ENCODE measurements around the gene MMADHC. TPM values are rescaled to one million over a fixed set of nuclear protein-coding genes. Genes with fewer than 3 reads are reported as not detected.
A peak's percentile ranks its signal among the peaks of the same experiment; 100 is the strongest.

MMADHC gene
- total RNA-seq, 2 donors from 2014 or later: 63.7 to 121 TPM

DNA sequence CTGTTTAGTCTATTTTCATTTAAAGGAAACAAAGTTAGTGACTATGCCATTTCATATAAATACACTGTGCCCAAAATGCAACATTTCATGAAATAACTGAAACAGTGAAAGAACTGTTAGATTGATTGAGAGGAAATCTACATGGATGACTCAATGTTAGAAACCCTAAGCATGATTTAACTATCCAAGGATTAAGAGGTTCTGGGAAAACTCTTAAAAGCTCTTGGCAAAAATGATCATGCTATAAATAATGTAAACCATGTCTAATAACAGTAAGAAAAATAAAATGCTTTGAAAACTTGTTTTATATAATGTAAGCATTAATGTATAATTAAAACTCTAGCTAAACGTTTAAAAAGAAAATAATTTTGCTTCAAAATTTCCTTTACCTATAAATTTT, 23.5 kb downstream of the MMADHC start:
- Histone ChIP-seq H3K4me3 (no peak overlapping the region), H3K36me3 (no peaks in the 10 kb centered on the region), H3K9me3 (no peaks in the 10 kb centered on the region), H3K27ac (no peak overlapping the region), H3K27me3 (replicated peaks; ENCODE audit: insufficient read depth) (no peaks in the 10 kb centered on the region), H3K4me1 (replicated peaks) (no peaks in the 10 kb centered on the region)
- 44% methylated on average over 1 of the region's 1 CpG for WGBS
- TF ChIP-seq, protein P1, sequence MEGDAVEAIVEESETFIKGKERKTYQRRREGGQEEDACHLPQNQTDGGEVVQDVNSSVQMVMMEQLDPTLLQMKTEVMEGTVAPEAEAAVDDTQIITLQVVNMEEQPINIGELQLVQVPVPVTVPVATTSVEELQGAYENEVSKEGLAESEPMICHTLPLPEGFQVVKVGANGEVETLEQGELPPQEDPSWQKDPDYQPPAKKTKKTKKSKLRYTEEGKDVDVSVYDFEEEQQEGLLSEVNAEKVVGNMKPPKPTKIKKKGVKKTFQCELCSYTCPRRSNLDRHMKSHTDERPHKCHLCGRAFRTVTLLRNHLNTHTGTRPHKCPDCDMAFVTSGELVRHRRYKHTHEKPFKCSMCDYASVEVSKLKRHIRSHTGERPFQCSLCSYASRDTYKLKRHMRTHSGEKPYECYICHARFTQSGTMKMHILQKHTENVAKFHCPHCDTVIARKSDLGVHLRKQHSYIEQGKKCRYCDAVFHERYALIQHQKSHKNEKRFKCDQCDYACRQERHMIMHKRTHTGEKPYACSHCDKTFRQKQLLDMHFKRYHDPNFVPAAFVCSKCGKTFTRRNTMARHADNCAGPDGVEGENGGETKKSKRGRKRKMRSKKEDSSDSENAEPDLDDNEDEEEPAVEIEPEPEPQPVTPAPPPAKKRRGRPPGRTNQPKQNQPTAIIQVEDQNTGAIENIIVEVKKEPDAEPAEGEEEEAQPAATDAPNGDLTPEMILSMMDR (IDR thresholded peaks at IDR 0.05): no peak
- TF ChIP-seq POLR2A (IDR thresholded peaks at IDR 0.05) (no peak), POLR2AphosphoS5 (IDR thresholded peaks at IDR 0.05) (no peak)
- intact Hi-C loops (cut with DNase I): loop anchor here (5.0 kb wide), 1 partner anchor 547 kb away; no protein-coding TSS in a partner anchor
- DNase-seq (ENCODE audit: low spot score): no peak

DNA sequence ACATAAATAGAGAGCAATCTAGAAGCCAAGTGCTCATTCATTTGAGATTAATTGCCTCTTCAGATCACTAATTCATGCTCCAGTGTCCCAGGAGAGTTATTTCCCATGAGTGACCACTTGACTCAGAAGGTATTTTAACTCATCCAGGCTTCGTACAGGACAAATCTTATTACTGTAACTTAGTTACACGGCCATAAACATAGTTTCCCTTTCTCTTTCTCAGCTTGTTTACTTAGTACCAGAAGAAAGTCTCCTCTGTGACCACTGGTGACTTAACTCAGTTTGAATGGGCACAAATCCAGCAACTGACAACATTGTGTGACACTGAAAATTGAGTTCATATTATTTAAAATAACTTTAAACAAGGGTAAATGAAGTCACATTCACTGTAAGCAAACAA, 25.3 kb downstream of the MMADHC start:
- Histone ChIP-seq H3K4me3 (no peak overlapping the region), H3K27me3 (replicated peaks; ENCODE audit: insufficient read depth) (no peaks in the 10 kb centered on the region)
- DNase-seq (ENCODE audit: low spot score): no peak

DNA sequence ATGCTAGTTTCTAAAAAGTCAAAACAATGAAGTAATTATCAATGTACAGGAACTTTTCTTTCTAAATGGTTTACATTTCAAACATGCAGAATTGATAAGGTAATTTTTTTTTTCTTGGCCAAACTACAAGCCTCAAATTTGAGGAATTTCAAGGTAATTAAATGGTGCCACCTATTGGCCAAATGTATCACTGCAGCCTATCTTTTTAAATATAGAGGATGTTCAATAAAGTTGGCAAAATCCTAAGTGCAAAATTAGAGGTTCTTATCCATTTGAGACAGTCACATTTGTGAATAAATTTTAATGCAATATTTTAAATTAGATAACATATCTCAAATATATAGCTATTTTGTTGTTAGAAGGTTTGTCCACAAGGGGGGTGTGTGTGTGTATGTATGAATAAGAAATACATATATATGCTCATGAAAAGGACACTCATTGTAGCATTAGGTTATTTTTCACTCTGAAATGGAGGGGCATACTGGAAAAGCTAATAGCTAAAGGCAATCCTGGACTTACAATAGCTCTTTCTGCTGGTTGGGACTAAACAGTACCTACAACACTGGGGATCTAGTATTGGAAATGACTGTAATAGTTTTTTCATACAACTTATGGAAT, 26.2 kb downstream of the MMADHC start:
- Histone ChIP-seq H3K27ac (no peak overlapping the region), H3K4me3 (no peak overlapping the region), H3K4me1 (replicated peaks) (no peaks in the 10 kb centered on the region), H3K27me3 (replicated peaks; ENCODE audit: insufficient read depth) (no peaks in the 10 kb centered on the region), H3K36me3 (no peaks in the 10 kb centered on the region), H3K9me3 (no peaks in the 10 kb centered on the region)
- TF ChIP-seq POLR2AphosphoS5 (IDR thresholded peaks at IDR 0.05): no peak
- TF ChIP-seq, protein P1 (IDR thresholded peaks at IDR 0.05): peak; percentile 85 to 91 (median 89)
- DNase-seq (ENCODE audit: low spot score): peak; percentile 28
- intact Hi-C loops (cut with DNase I): loop anchor here (5.0 kb wide), 1 partner anchor 544 kb away; no protein-coding TSS in a partner anchor

More for the DNA sequence above, 25.3 kb downstream of the MMADHC start:
- TF ChIP-seq, protein P1 (IDR thresholded peaks at IDR 0.05): peak in 1 of 4 experiments; percentile 14
- peak; percentile 11 for TF ChIP-seq POLR2AphosphoS5 (IDR thresholded peaks at IDR 0.05)
- TF ChIP-seq POLR2A (IDR thresholded peaks at IDR 0.05): no peak
- 17% methylated on average over 2 of the region's 2 CpGs for WGBS
- intact Hi-C loops (cut with DNase I): loop anchor here (5.0 kb wide), 1 partner anchor 545 kb away; no protein-coding TSS in a partner anchor
- no peaks in the 10 kb centered on the region for H3K9me3 ChIP-seq
- H3K4me1 ChIP-seq (replicated peaks): no peaks in the 10 kb centered on the region
- no peaks in the 10 kb centered on the region for H3K36me3 ChIP-seq
- peak overlapping the region in 1 of 2 donors; percentile 18 for H3K27ac ChIP-seq

DNA sequence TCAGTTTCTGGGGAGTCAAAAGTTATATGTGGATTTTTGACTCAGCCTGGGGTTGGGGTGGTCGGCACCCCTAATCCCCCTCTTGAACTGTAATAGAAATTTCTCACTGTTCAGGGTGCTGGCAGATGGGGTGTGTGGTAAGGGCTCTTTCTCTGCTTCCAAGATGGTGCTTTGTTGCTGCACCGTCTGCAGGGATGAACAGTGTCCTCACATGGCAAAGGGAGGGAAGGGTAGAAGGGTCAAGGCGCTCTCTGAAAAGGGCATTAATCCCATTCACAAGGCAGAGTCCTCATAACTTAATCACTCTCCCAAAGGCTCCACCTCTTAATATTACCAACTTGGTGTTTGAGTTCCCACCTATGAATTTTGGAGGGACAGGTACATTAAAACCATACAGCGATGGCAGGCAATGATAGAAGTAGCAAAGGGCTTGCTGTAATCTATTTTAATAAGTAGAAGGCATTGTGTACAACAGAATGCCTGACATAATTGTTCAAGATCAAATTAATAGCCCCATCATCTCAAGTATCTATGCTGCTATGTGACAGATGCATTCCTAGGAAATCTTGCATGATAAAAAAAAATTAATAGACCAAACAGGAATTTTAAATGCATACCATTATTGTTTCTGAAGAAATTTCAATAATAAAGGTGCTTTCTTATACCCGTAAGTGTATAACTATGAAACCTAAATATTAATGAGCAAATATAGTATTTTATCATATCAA, 28.1 kb downstream of the MMADHC start:
- no peak for TF ChIP-seq POLR2A (IDR thresholded peaks at IDR 0.05)
- TF ChIP-seq, protein P1 (IDR thresholded peaks at IDR 0.05): no peak
- TF ChIP-seq POLR2AphosphoS5 (IDR thresholded peaks at IDR 0.05): no peak
- Histone ChIP-seq H3K36me3 (no peaks in the 10 kb centered on the region), H3K27me3 (replicated peaks; ENCODE audit: insufficient read depth) (no peaks in the 10 kb centered on the region), H3K27ac (no peak overlapping the region), H3K9me3 (no peaks in the 10 kb centered on the region), H3K4me3 (no peak overlapping the region), H3K4me1 (replicated peaks) (no peaks in the 10 kb centered on the region)
- 94% methylated on average over 5 of the region's 5 CpGs for WGBS
- no peak for DNase-seq (ENCODE audit: low spot score)
- intact Hi-C loops (cut with DNase I): loop anchor here (5.0 to 10.0 kb wide), 2 partner anchors 225 to 542 kb away; partner anchors contain the start of gene LYPD6

All from prostate gland (tissue), 2 donors.